GM19238 (cell line): ENCODE measurements around the gene AFF4.
"Not testable (repeated sequence)": the region's sequence is repeated elsewhere in the genome, so short reads cannot be mapped to it uniquely, and the experiment has no call there.

Experiments used
- DNase-seq: peaks from one replicate; pipeline ENCODE4 v3.0.0; 2011; ENCODE audit warnings: low spot score; ENCODE audit not compliant: insufficient read length

The AFF4 gene

GRCh38 chr5:132953710-132954109 lies 9.7 kb downstream of the AFF4 start:
- DNase-seq, result no peak

- DNase-seq, result no peak
Observed at GRCh38 chr5:132952829-132953228, 10.6 kb downstream of the AFF4 start.

GRCh38 chr5:132951897-132952296 lies 11.5 kb downstream of the AFF4 start:
- no peak for DNase-seq

GRCh38 chr5:132949136-132949535 lies 14.3 kb downstream of the AFF4 start:
- DNase-seq, result no peak

GRCh38 chr5:132947671-132948070 lies 15.8 kb downstream of the AFF4 start:
- no peak for DNase-seq

GRCh38 chr5:132945315-132945714 lies 18.1 kb downstream of the AFF4 start:
- DNase-seq, result not testable (repeated sequence)

- DNase-seq, result no peak
Observed at GRCh38 chr5:132943362-132944022, 19.9 kb downstream of the AFF4 start.

- DNase-seq, result no peak
Observed at GRCh38 chr5:132941331-132941730, 22.1 kb downstream of the AFF4 start.

- DNase-seq, result no peak
Observed at GRCh38 chr5:132928062-132928407, 35.4 kb downstream of the AFF4 start.

- DNase-seq, result no peak
Observed at GRCh38 chr5:132927355-132928061, 35.9 kb downstream of the AFF4 start.

GRCh38 chr5:132926437-132926836 lies 37.0 kb downstream of the AFF4 start:
- no peak for DNase-seq

GRCh38 chr5:132916086-132916485 lies 47.3 kb downstream of the AFF4 start:
- DNase-seq, result no peak

- DNase-seq, result no peak
Observed at GRCh38 chr5:132915681-132916080, 47.8 kb downstream of the AFF4 start.

- DNase-seq, result no peak
Observed at GRCh38 chr5:132909702-132910101, 53.7 kb downstream of the AFF4 start.

GRCh38 chr5:132907161-132907560 lies 56.3 kb downstream of the AFF4 start:
- DNase-seq, result no peak

GRCh38 chr5:132905938-132906337 lies 57.5 kb downstream of the AFF4 start:
- no peak for DNase-seq

- no peak for DNase-seq
Observed at GRCh38 chr5:132901730-132902129, 61.7 kb downstream of the AFF4 start.

GRCh38 chr5:132901036-132901435 lies 62.4 kb downstream of the AFF4 start:
- DNase-seq, result no peak

- no peak for DNase-seq
Observed at GRCh38 chr5:132898094-132898493, 65.3 kb downstream of the AFF4 start.

GRCh38 chr5:132896685-132897084 lies 66.7 kb downstream of the AFF4 start:
- peak; percentile 9 for DNase-seq

- DNase-seq, result no peak
Observed at GRCh38 chr5:132895719-132896305, 67.6 kb downstream of the AFF4 start.

- DNase-seq, result no peak
Observed at GRCh38 chr5:132890817-132891216, 72.6 kb downstream of the AFF4 start.

GRCh38 chr5:132889501-132889900 lies 73.9 kb downstream of the AFF4 start:
- no peak for DNase-seq
